ENCODE data around the gene CHMP4B.

The CHMP4B gene

DNA sequence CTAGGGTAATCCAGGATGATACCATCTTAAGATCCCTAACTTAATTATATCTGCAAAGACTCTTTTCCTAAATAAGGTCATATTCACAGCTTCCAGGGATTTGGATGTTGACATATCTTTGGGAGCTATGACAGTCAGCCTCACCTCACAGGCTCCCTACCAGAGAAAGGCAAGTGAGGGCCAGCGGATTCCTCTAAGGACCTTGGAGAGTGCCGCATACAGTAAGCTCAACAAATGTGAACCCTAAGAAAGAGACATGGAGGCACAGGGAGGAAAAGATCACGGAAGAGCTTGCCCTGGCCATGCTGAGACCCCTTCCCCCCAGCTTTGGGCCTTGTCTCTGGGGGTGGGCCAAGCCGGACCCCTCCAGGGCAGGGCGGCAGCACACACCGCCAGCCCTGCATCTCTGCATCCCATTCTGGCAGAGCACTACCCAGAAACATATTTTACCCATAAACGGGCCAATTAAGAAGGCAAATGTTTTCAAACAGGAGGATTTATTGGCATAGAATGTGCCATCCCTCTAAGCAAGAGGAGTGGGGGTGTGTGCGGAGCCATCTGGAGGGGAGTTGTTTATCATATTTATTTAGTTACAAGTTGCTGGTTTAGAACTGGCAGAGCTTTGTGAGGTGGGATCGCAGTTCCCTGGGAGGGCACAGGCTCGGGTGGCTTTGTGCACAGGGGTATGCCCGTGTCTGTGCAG, 55.4 kb downstream of the CHMP4B start:
- no peak for DNase-seq (ENCODE audit: low read depth)
- no peak for TF ChIP-seq CTCF (IDR thresholded peaks at IDR 0.05; ENCODE audit: low read depth, low read length, missing control alignments)
- H3K4me3 ChIP-seq (ENCODE audit: low read depth, low read length) = no peak overlapping the region

DNA sequence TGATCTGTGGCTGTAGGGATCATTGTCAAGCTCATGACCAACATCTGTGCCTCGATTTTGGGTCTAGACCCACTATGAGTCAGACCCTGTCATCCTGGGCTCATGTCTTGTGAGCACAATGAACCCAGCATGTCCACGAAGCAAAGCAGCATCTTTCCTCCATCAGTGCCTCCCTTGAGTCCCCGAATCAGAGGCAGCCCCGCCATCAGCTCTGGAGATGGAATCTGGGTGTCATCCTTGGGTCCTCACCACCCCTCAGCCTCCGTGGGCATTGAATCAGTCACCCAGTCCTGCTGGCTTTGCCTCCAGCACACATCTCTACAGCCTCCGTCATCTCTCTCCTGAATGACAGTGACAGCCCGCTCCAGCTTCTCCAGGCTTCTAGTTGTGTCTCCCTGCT, 56.9 kb downstream of the CHMP4B start:
- no peak for TF ChIP-seq CTCF (IDR thresholded peaks at IDR 0.05; ENCODE audit: low read depth, low read length, missing control alignments)
- no peak for DNase-seq (ENCODE audit: low read depth)

GRCh38 chr20:33868595-33868994, 57.4 kb downstream of the CHMP4B start:
- no peak for DNase-seq (ENCODE audit: low read depth)
- no peak overlapping the region for H3K4me3 ChIP-seq (ENCODE audit: low read depth, low read length)
- TF ChIP-seq CTCF (IDR thresholded peaks at IDR 0.05; ENCODE audit: low read depth, low read length, missing control alignments) = no peak

More for the DNA sequence above, 56.9 kb downstream of the CHMP4B start:
- no peak overlapping the region for H3K4me3 ChIP-seq (ENCODE audit: low read depth, low read length)

DNA sequence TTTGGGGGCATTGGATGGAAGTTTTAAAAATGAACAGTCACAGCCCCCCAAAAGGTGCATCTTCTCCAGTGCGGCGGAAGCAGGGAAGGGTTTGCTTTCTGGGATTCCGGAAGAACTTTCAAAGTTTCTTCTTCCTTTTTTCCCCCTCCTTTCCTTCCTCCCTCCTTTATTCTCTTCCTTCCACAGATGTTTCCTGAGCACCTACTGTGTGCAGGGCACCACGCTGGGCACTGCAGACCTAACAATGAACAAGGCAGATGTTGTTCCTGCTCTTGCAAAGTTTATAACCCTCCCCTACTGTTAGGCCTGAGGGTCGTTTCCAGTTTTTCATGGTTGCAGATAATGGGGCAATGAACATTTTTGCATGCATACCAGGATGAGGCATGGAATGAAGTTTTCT, 58.1 kb downstream of the CHMP4B start:
- DNase-seq (ENCODE audit: low read depth) = no peak
- no peak overlapping the region for H3K4me3 ChIP-seq (ENCODE audit: low read depth, low read length)
- TF ChIP-seq CTCF (IDR thresholded peaks at IDR 0.05; ENCODE audit: low read depth, low read length, missing control alignments) = no peak

DNA sequence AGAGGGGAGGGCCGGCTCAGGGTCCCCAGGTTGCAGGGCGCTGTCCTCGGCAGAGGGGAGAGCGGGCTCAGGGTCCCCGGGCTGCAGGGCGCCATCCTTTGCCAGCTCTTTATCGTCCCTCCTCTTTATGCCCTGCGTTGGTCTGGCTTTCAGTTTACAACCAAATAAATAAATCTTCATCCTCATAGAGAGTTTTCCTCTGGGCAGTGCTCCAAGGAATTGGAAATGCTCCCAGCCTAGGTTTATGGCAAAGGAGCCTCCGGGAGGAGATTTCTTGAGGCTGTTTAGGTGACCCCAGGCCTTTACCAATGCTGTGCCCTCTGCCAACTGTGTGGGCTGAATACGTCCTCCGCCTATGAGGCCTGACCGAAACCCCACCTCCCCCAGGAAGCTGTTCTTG, 60.2 kb downstream of the CHMP4B start:
- H3K4me3 ChIP-seq (ENCODE audit: low read depth, low read length) = no peak overlapping the region
- no peak for DNase-seq (ENCODE audit: low read depth)
- TF ChIP-seq CTCF (IDR thresholded peaks at IDR 0.05; ENCODE audit: low read depth, low read length, missing control alignments) = no peak

GRCh38 chr20:33874129-33874528, 63.0 kb downstream of the CHMP4B start:
- H3K4me3 ChIP-seq (ENCODE audit: low read depth, low read length) = no peak overlapping the region
- no peak for TF ChIP-seq CTCF (IDR thresholded peaks at IDR 0.05; ENCODE audit: low read depth, low read length, missing control alignments)
- DNase-seq (ENCODE audit: low read depth) = no peak

DNA sequence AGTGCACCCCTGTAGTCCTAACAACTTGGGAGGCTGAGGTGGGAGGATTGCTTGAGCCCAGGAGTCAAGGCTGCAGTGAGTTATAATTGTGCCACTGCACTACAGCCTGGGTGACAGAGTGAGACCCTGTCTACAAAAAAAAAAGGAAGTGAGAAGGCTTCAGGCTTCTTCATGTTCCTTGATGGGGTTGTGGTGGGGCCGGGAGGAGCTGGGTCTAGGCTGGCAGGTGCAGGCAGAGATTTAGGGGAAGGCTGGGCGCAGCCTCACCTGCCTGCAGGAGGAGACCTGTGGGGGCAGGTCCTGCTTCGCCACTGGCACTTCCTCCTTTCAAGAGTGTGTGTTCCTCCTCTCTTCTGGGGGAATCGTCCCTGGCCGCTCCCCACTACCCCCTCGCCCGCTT, 63.9 kb downstream of the CHMP4B start:
- no peak for TF ChIP-seq CTCF (IDR thresholded peaks at IDR 0.05; ENCODE audit: low read depth, low read length, missing control alignments)
- DNase-seq (ENCODE audit: low read depth) = peak; percentile 68
- H3K4me3 ChIP-seq (ENCODE audit: low read depth, low read length) = no peak overlapping the region

Data from GM12864 (cell line).